Urinary bladder (tissue), 4 donors: Measurements from ENCODE around the gene C17orf113. TPM values are rescaled to one million over a fixed set of nuclear protein-coding genes. Genes with fewer than 3 reads are reported as not detected.

Experiments used
- DNase-seq: peaks from one replicate; pipeline ENCODE4 v3.0.0-alpha.2; 2015; ENCODE audit errors: extremely low spot score
- H3K27ac ChIP-seq: one replicate; pipeline ENCODE4 v1.5.1; 2013; ENCODE audit warnings: low read depth, mild to moderate bottlenecking, moderate library complexity
- H3K36me3 ChIP-seq: one replicate; pipeline ENCODE4 v1.6.1; 2013; ENCODE audit warnings: mild to moderate bottlenecking, moderate library complexity; ENCODE audit not compliant: insufficient read depth
- H3K4me1 ChIP-seq: one replicate; pipeline ENCODE4 v1.6.1; 2013; ENCODE audit warnings: mild to moderate bottlenecking, moderate library complexity; ENCODE audit not compliant: insufficient read depth
- H3K4me3 ChIP-seq: one replicate; pipeline ENCODE4 v1.5.1; 2013; ENCODE audit warnings: low read depth, low read length
- WGBS: extraction: QIAGEN DNeasy Blood & Tissue Kit; methylation state at CpG from one replicate; pipeline ENCODE4 v1.1.7; 2013; 5-methylcytosine and 5-hydroxymethylcytosine counted together
- polyA plus RNA-seq: library from polyadenylated mRNA; stranded (reverse); fragments of 200-250 nt; gene quantifications from one replicate; pipeline ENCODE4 v1.2.3, GENCODE V29; 2013
- total RNA-seq: library from RNA; depleted of rRNA; stranded (reverse); fragments of >200 nt; gene quantifications from one replicate; pipeline ENCODE4 v1.2.3, GENCODE V29; 2014
- donor health status: healthy with polysubstance abuse.
- donor health status: healthy.

Gene C17orf113
- total and polyA plus RNA-seq, 2 donors: 0.95 to 1.5 TPM

DNA sequence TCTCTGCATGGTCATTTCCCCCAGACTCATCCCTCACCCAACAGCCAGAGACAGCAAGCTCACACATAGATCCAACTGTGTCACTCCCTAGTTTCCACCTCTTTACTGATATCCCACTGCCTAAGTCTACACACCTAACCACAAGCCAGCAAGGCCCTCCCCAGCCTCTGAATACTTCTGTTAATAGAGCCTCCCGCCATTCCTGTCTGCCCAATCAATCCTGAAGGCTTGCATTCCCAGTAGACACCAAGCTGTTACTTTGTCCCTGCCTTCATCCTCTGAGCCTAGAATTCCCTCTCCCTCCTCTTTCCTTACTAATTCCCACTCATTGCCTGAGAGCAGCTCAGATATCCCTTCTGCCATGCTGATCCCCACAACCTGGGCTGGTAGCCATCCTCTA is 4.7 kb downstream of the C17orf113 start:
- H3K4me3 ChIP-seq: no peak overlapping the region
- 86% methylated on average over 1 of the region's 1 CpG for WGBS
- no peak overlapping the region for H3K27ac ChIP-seq
- no peak for DNase-seq
- H3K36me3 ChIP-seq: no peaks in the 10 kb centered on the region
- H3K4me1 ChIP-seq: no peaks in the 10 kb centered on the region

GRCh38 chr17:42042598-42043319 is 7.6 kb downstream of the C17orf113 start:
- H3K4me3 ChIP-seq: no peak overlapping the region
- no peaks in the 10 kb centered on the region for H3K36me3 ChIP-seq
- peaks cover 1% of the 10 kb centered on the region for H3K4me1 ChIP-seq
- DNase-seq: no peak
- H3K27ac ChIP-seq: no peak overlapping the region
- WGBS: 91% methylated on average over 20 of the region's 20 CpGs

GRCh38 chr17:42041619-42042018 is 8.8 kb downstream of the C17orf113 start:
- Histone ChIP-seq H3K4me1 (peaks cover 1% of the 10 kb centered on the region), H3K4me3 (no peak overlapping the region), H3K27ac (no peak overlapping the region), H3K36me3 (no peaks in the 10 kb centered on the region)
- no peak for DNase-seq

GRCh38 chr17:42040818-42041217 is 9.6 kb downstream of the C17orf113 start:
- no peak for DNase-seq
- Histone ChIP-seq H3K27ac (no peak overlapping the region), H3K4me3 (no peak overlapping the region), H3K4me1 (peaks cover 1% of the 10 kb centered on the region), H3K36me3 (no peaks in the 10 kb centered on the region)
- 95% methylated on average over 10 of the region's 10 CpGs for WGBS

GRCh38 chr17:42039794-42040763 is 10.3 kb downstream of the C17orf113 start:
- 35% methylated on average over 77 of the region's 77 CpGs for WGBS
- no peak for DNase-seq
- peaks cover 1% of the 10 kb centered on the region for H3K4me1 ChIP-seq
- H3K36me3 ChIP-seq: no peaks in the 10 kb centered on the region
- H3K4me3 ChIP-seq: peak overlapping the region; percentile 14
- no peak overlapping the region for H3K27ac ChIP-seq

DNA sequence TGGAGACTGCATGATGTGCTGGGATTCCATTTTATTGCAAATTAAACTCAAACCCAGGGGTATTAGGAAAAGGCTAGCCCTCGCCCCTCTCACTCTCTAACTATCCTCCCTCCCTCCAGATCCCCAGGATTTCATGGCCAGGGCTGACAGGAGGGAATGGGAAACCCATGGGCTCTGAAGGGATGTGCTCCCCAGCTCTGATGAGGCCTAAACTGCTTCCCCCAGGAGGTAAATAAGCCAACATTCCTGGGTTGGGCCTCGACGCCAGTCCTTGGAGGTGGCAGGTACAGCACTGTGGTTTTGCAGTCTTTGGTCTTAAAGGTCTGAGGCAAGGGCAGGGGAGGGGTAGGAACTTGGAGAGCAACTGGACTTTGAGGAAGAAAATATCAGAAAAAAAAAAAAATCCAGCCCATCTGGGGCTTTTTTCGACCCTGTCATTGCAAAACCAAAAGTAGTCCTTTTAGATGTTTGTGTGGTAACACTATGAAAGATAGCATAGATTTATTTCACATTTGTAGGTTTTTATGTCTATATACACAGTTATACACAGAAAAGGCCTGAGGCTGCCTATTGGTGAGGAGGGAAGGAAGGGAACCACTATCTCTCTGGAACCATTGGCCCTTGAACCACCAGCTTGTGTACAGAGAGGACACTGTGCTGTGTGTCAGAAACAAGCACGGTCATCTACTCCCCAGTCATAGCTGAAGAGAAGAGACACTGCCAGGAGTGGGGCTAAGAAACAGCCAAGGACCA is 12.0 kb downstream of the C17orf113 start:
- no peak for DNase-seq
- 79% methylated on average over 5 of the region's 5 CpGs for WGBS
- Histone ChIP-seq H3K4me1 (peaks cover 1% of the 10 kb centered on the region), H3K4me3 (no peak overlapping the region), H3K27ac (no peak overlapping the region), H3K36me3 (no peaks in the 10 kb centered on the region)

- 40% methylated on average over 6 of the region's 6 CpGs for WGBS
Measured at GRCh38 chr17:42034059-42034458, 16.3 kb downstream of the C17orf113 start.

GRCh38 chr17:42031584-42031983 is 18.8 kb downstream of the C17orf113 start:
- no peak for DNase-seq
- WGBS: 43% methylated on average over 6 of the region's 6 CpGs

More at GRCh38 chr17:42034059-42034458, 16.3 kb downstream of the C17orf113 start:
- DNase-seq: no peak
- Histone ChIP-seq H3K36me3 (no peaks in the 10 kb centered on the region), H3K4me1 (no peaks in the 10 kb centered on the region), H3K27ac (no peak overlapping the region), H3K4me3 (no peak overlapping the region)

DNA sequence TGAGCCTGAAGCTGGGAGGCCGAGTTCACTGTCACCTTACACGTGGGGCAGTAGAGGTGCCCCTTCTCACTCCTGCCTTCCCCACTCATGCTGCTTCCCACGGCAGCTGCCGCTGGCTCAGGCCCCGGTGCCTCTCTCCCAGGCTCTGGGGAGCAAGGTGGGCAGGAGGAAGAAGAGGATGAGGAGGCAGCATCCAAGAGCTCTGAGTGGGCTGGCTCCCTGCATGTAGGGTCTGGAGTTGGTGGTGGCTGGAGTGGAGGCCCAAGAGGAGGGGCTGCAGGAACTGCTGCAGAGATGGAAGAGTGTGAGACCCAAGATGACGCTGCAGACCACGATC is 21.6 kb downstream of the C17orf113 start:
- Histone ChIP-seq H3K36me3 (no peaks in the 10 kb centered on the region), H3K27ac (no peak overlapping the region), H3K4me3 (no peak overlapping the region), H3K4me1 (no peaks in the 10 kb centered on the region)
- no peak for DNase-seq
- WGBS: 77% methylated on average over 7 of the region's 7 CpGs

More at GRCh38 chr17:42031584-42031983, 18.8 kb downstream of the C17orf113 start:
- Histone ChIP-seq H3K4me3 (no peak overlapping the region), H3K4me1 (no peaks in the 10 kb centered on the region), H3K36me3 (no peaks in the 10 kb centered on the region), H3K27ac (no peak overlapping the region)

GRCh38 chr17:42027961-42028790 is 22.2 kb downstream of the C17orf113 start:
- WGBS: 47% methylated on average over 19 of the region's 19 CpGs
- no peak for DNase-seq
- Histone ChIP-seq H3K4me1 (no peaks in the 10 kb centered on the region), H3K4me3 (no peak overlapping the region), H3K36me3 (no peaks in the 10 kb centered on the region), H3K27ac (no peak overlapping the region)

DNA sequence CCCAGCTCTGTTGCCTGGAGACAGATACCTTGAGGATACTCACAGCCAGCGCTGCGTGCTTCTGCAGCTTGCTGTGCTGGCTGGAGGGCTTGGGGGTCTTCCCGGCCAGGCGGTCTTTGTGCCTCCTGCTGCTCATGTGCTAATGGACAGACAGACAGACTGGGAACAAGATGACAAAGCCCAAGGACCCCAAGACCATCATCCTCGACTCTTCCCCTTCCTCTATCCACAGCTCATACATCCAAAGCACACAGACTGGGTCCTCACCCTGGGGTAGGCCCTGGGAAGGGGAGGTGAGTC is 22.9 kb downstream of the C17orf113 start:
- no peak for DNase-seq
- Histone ChIP-seq H3K27ac (no peak overlapping the region), H3K36me3 (peaks cover 1% of the 10 kb centered on the region), H3K4me1 (no peaks in the 10 kb centered on the region), H3K4me3 (no peak overlapping the region)
- 41% methylated on average over 5 of the region's 5 CpGs for WGBS

GRCh38 chr17:42026857-42027589 is 23.4 kb downstream of the C17orf113 start:
- Histone ChIP-seq H3K36me3 (peaks cover 3% of the 10 kb centered on the region), H3K27ac (no peak overlapping the region), H3K4me3 (no peak overlapping the region), H3K4me1 (no peaks in the 10 kb centered on the region)
- WGBS: 27% methylated on average over 17 of the region's 17 CpGs
- DNase-seq: no peak
